SK-N-SH treated with all-trans-retinoic acid at 6 μM for 48 hours (cell line): Measurements from ENCODE around the gene IL23R.

Source experiments
- OSR1 ChIP-seq: fragments of 250-450 bp; sonication (Bioruptor Pico); IDR thresholded peaks from 2 replicates; pipeline ENCODE4 v1.8.0; 2022; ENCODE audit warnings: moderate library complexity, mild to moderate bottlenecking, inconsistent platforms
- ZFP3 ChIP-seq: fragments of 250-450 bp; sonication (Bioruptor Pico); IDR thresholded peaks from 2 replicates; pipeline ENCODE4 v1.5.0; 2020; ENCODE audit warnings: mild to moderate bottlenecking, moderate library complexity
- ZFP30 ChIP-seq: fragments of 450-650 bp; formaldehyde crosslinking; IDR thresholded peaks from 2 replicates; pipeline ENCODE4 v1.5.0; 2022; ENCODE audit warnings: mild to moderate bottlenecking, moderate library complexity
- TF ChIP-seq, protein P1 (sequence below): fragments of 250-450 bp; sonication (Bioruptor Pico); IDR thresholded peaks from 2 replicates; pipeline ENCODE4 v1.8.0; 2020; ENCODE audit warnings: mild to moderate bottlenecking, moderate library complexity, borderline replicate concordance
- TF ChIP-seq, protein P2 (sequence below): fragments of 250-450 bp; sonication (Bioruptor Pico); IDR thresholded peaks from 2 replicates; pipeline ENCODE4 v1.5.1; 2020; ENCODE audit warnings: low read depth, mild to moderate bottlenecking, moderate library complexity

GRCh38 chr1:67126974-67127373 is 39.3 kb upstream of the IL23R start:
- TF ChIP-seq, protein P1, sequence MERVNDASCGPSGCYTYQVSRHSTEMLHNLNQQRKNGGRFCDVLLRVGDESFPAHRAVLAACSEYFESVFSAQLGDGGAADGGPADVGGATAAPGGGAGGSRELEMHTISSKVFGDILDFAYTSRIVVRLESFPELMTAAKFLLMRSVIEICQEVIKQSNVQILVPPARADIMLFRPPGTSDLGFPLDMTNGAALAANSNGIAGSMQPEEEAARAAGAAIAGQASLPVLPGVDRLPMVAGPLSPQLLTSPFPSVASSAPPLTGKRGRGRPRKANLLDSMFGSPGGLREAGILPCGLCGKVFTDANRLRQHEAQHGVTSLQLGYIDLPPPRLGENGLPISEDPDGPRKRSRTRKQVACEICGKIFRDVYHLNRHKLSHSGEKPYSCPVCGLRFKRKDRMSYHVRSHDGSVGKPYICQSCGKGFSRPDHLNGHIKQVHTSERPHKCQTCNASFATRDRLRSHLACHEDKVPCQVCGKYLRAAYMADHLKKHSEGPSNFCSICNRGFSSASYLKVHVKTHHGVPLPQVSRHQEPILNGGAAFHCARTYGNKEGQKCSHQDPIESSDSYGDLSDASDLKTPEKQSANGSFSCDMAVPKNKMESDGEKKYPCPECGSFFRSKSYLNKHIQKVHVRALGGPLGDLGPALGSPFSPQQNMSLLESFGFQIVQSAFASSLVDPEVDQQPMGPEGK: no peak
- TF ChIP-seq, protein P2, sequence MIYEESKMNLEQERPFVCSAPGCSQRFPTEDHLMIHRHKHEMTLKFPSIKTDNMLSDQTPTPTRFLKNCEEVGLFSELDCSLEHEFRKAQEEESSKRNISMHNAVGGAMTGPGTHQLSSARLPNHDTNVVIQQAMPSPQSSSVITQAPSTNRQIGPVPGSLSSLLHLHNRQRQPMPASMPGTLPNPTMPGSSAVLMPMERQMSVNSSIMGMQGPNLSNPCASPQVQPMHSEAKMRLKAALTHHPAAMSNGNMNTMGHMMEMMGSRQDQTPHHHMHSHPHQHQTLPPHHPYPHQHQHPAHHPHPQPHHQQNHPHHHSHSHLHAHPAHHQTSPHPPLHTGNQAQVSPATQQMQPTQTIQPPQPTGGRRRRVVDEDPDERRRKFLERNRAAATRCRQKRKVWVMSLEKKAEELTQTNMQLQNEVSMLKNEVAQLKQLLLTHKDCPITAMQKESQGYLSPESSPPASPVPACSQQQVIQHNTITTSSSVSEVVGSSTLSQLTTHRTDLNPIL (CRISPR knock-in tag): no peak
- TF ChIP-seq OSR1 (CRISPR knock-in tag) (no peak), ZFP30 (CRISPR knock-in tag) (no peak), ZFP3 (CRISPR knock-in tag) (no peak)
